Psoas muscle (tissue), 8 donors: ENCODE results near the gene PPP2R2D. TPM values are rescaled to one million over a fixed set of nuclear protein-coding genes. Genes with fewer than 3 reads are reported as not detected.
"Not testable (repeated sequence)": the region's sequence is repeated elsewhere in the genome, so short reads cannot be mapped to it uniquely, and the experiment has no call there.

Source experiments
- ATAC-seq, 4 donors: fragments of 200-7000 bp; cut with Tn5 transposase; one replicate each; pipeline ENCODE4 v1.9.1; 2020; ENCODE audit warnings: moderate library complexity in 3 of 4, mild to moderate bottlenecking in 2 of 4
- DNase-seq, 2 donors: peaks; one replicate each; pipeline ENCODE4 v3.0.0-alpha.2; 2020
- H3K27ac ChIP-seq: fragments of 200-600 bp; one replicate; pipeline ENCODE4 v1.8.0; 2022
- H3K27me3 ChIP-seq, 3 donors: fragments of 200-600 bp in 1 of 3; one replicate each; pipeline versions ENCODE4 v1.6.1 to v1.8.0; 2013 to 2022; ENCODE audit warnings: low read length in 2 of 3, mild to moderate bottlenecking in 2 of 3, moderate library complexity in 1 of 3; ENCODE audit not compliant: insufficient read depth in 3 of 3
- H3K36me3 ChIP-seq, 2 donors: fragments of 200-600 bp in 1 of 2; one replicate each; pipeline versions ENCODE4 v1.6.1 to v1.8.0; 2013 to 2022; ENCODE audit warnings: low read depth in 1 of 2, mild to moderate bottlenecking in 1 of 2, moderate library complexity in 1 of 2; ENCODE audit not compliant: insufficient read depth in 1 of 2
- H3K4me1 ChIP-seq: fragments of 200-600 bp; one replicate; pipeline ENCODE4 v1.8.0; 2022
- H3K4me3 ChIP-seq: fragments of 200-600 bp; one replicate; pipeline ENCODE4 v1.8.0; 2022; ENCODE audit warnings: mild to moderate bottlenecking
- H3K9me3 ChIP-seq: fragments of 200-600 bp; one replicate; pipeline ENCODE4 v1.8.0; 2022
- CTCF ChIP-seq: fragments of 200-600 bp; IDR thresholded peaks from one replicate; pipeline ENCODE4 v1.8.0; 2022; ENCODE audit warnings: antibody characterized with exemption
- WGBS, 3 donors: extraction: QIAGEN DNeasy Blood & Tissue Kit; methylation state at CpG; one replicate each; pipeline versions ENCODE4 v1.1.6 to v1.1.7; 2013; 5-methylcytosine and 5-hydroxymethylcytosine counted together
- intact Hi-C, 2 donors: fragments of 100-400 bp; cut with DNase I; formaldehyde crosslinking; loops; one replicate each; pipeline versions ENCODE4 v1.11.0 to v1.14.2; 2022
- polyA plus RNA-seq, 3 donors: library from polyadenylated mRNA; stranded (reverse); fragments of 200-250 nt; gene quantifications; one replicate each; pipeline ENCODE4 v1.2.3, GENCODE V29; 2013
- total RNA-seq, 4 donors: library from RNA; stranded (reverse); fragmentation: NEBNext Ultra II Directional in 2 of 4; extraction: Animal tissue kit (Norgen Biotek cat#: 25700) in 2 of 4; gene quantifications; one replicate each; pipeline versions ENCODE4 v1.2.1 to v1.2.4, GENCODE V29; 2021 to 2023
- donor health status: healthy with polysubstance abuse.
- donor health status: DM: no; HTN: no; CAD: no; lungs with moderate emphysema.
- donor health status: Bipolar disorder and iron deficiency.
- donor health status: healthy.
- donor health status: DM: yes; HTN: yes; CAD: no.
- donor health status: DM: no; HTN: no; CAD: no.
- donor health status: DM: no; HTN: no; CAD: no.
- donor health status: DM: yes; HTN: yes; CAD: no.

PPP2R2D gene
- total and polyA plus RNA-seq, 7 donors = 19.2 to 47.4 (median 25.7) TPM

GRCh38 chr10:131949041-131949862 lies 48.4 kb downstream of the PPP2R2D start:
- no peaks in the 10 kb centered on the region for H3K27me3 ChIP-seq
- no peak overlapping the region for H3K4me3 ChIP-seq
- peaks cover 4% of the 10 kb centered on the region for H3K4me1 ChIP-seq
- H3K27ac ChIP-seq = peak overlapping the region; percentile 79
- no peaks in the 10 kb centered on the region for H3K9me3 ChIP-seq
- intact Hi-C loops = no loop called here
- ATAC-seq (peak; percentile 85 to 89 (median 86)), DNase-seq (peak in 1 of 2 donors; percentile 68)
- no peak for TF ChIP-seq CTCF
- 63 to 82% (median 68%) methylated on average over 21 of the region's 23 CpGs for WGBS, 3 donors
- H3K36me3 ChIP-seq = peaks cover 4 to 78% of the 10 kb centered on the region in 2 donors

DNA sequence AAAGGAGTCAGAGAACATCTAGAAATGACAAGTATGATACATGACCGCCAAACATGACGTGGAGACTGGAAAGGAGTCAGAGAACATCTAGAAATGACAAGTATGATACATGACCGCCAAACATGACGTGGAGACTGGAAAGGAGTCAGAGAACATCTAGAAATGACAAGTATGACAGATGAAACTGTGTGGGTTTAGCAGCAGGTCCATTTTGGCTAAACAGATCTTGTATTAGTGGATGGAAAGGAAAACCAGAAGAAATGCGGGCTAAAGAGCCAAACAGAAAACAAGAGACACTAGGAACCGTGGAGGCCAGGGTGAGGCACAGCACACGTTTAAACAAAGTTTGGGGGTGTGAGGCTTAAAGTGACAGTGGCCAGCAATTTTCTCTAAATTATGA lies 49.1 kb downstream of the PPP2R2D start:
- H3K4me1 ChIP-seq, H3K9me3 ChIP-seq, DNase-seq, intact Hi-C loops, H3K4me3 ChIP-seq, H3K27me3 ChIP-seq: not testable (repeated sequence)
- WGBS, 3 donors = 53 to 79% (median 56%) methylated on average over 5 of the region's 7 CpGs
- Histone ChIP-seq H3K36me3 (peaks cover 4 to 74% of the 10 kb centered on the region in 2 donors), H3K27ac (peak overlapping the region; percentile 78)
- ATAC-seq = peak; percentile 28 to 51 (median 32)

DNA sequence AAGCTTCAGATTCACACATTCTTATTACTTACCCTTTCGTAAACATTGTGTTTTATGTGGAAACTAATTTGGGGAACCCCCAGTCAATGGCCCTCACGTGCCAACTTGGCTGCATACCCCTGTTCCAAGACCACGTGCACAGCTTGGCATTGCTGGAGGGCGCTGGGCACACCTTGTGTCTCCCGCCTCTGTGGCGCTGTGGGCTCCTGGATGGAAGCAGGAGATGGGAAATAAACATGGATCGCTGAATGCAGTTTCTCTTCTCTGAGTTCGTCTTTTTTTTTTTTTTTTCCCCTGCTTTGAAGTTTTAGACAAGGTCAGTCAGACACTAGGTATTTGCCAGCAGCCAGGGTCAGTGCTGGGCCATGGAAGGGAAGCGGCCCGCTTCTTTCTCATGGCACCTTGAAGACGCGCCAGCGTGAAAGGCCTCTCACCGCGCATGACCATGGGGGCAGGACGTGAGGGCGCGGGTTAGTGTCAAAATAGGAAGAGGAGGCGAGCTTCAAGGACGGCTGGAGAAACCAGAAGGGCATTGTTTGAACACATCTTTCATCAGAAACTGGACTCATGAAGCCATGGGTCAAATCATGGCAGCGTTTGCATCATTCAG lies 53.7 kb downstream of the PPP2R2D start:
- DNase-seq = no peak
- H3K9me3 ChIP-seq = no peaks in the 10 kb centered on the region
- TF ChIP-seq CTCF = no peak
- intact Hi-C loops = no loop called here
- WGBS, 3 donors = 88 to 93% (median 91%) methylated on average over 20 to 21 of the region's 21 CpGs
- H3K4me3 ChIP-seq = no peak overlapping the region
- peaks cover 6 to 54% of the 10 kb centered on the region in 2 donors for H3K36me3 ChIP-seq
- H3K4me1 ChIP-seq = peaks cover 4% of the 10 kb centered on the region
- H3K27ac ChIP-seq = no peak overlapping the region
- no peaks in the 10 kb centered on the region for H3K27me3 ChIP-seq
- ATAC-seq = no peak

DNA sequence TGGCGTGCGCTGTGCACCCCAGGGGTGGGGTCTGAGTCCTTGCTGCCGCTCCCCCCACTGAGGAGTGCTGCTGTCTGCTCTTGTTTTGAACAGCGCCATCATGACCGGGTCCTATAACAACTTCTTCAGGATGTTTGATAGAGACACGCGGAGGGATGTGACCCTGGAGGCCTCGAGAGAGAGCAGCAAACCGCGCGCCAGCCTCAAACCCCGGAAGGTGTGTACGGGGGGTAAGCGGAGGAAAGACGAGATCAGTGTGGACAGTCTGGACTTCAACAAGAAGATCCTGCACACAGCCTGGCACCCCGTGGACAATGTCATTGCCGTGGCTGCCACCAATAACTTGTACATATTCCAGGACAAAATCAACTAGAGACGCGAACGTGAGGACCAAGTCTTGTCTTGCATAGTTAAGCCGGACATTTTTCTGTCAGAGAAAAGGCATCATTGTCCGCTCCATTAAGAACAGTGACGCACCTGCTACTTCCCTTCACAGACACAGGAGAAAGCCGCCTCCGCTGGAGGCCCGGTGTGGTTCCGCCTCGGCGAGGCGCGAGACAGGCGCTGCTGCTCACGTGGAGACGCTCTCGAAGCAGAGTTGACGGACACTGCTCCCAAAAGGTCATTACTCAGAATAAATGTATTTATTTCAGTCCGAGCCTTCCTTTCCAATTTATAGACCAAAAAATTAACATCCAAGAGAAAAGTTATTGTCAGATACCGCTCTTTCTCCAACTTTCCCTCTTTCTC lies 55.0 kb downstream of the PPP2R2D start:
- intact Hi-C loops = no loop called here
- DNase-seq (no peak), ATAC-seq (no peak)
- no peaks in the 10 kb centered on the region for H3K27me3 ChIP-seq
- no peaks in the 10 kb centered on the region for H3K9me3 ChIP-seq
- no peak overlapping the region for H3K4me3 ChIP-seq
- H3K27ac ChIP-seq = no peak overlapping the region
- peaks cover 6 to 58% of the 10 kb centered on the region in 2 donors for H3K36me3 ChIP-seq
- no peak for TF ChIP-seq CTCF
- no peaks in the 10 kb centered on the region for H3K4me1 ChIP-seq
- 95 to 97% (median 95%) methylated on average over 38 of the region's 38 CpGs for WGBS, 3 donors

GRCh38 chr10:131959841-131960240 lies 59.0 kb downstream of the PPP2R2D start:
- Histone ChIP-seq H3K27ac (no peak overlapping the region), H3K27me3 (no peaks in the 10 kb centered on the region), H3K4me1 (peaks cover 15% of the 10 kb centered on the region), H3K36me3 (peaks cover 6 to 38% of the 10 kb centered on the region in 2 donors), H3K4me3 (no peak overlapping the region), H3K9me3 (no peaks in the 10 kb centered on the region)
- intact Hi-C loops = no loop called here
- no peak for ATAC-seq
- 86 to 92% (median 92%) methylated on average over 19 of the region's 19 CpGs for WGBS, 3 donors
- no peak for DNase-seq
- TF ChIP-seq CTCF = no peak
